Measurements from ENCODE around the gene GID8. TPM values are rescaled to one million over a fixed set of nuclear protein-coding genes. Genes with fewer than 3 reads are reported as not detected.

The GID8 gene
- polyA plus RNA-seq, 2 donors, result 16.2 to 30.0 TPM

DNA sequence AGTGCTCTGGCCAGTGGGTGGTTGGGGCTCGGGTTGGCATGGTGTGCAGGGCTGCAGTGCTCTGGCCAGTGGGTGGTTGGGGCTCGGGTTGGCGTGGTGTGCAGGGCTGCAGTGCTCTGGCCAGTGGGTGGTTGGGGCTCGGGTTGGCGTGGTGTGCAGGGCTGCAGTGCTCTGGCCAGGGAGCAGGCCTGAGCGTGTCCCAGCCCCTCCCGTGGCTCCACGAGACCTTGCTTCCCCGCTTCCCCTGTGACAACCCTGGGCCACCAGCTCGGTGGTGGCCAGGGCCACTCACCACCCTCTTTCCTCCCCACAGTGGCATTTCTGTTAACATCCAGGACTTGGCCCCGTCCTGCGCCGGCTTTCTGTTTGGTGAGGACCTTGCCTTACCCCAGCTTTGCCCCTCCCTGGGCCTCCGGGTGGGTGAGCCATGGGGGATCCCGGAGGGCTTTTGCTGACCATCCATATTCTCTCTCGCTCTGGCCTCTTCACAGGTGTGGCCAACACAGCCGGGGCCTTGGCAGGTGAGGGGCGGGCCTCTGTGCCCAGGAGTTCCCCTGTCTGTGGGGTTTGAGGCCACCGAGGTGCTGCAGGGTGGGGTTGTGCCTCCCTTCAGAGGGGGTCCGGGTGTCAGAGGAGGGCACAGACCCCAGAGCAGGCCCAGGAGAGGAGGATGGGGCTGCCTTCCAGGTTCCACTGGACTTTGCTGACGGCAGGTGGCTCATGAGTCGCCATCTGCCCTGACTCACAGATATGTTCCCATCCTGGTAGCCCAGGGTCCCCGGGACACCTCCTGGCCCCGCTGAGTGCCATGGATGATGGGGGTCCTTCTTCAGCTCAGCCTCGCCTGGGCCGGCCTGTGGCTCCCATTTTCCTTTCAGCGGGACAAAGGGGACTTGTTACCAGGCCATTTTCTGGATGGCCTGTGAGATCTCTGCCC lies 28.5 kb downstream of the GID8 start:
- no peaks in the 10 kb centered on the region for H3K4me1 ChIP-seq (ENCODE audit: control insufficient read depth in 2 of 2, insufficient read depth in 2 of 2, low read length in 1 of 2)
- H3K27me3 ChIP-seq (ENCODE audit: control insufficient read depth in 1 of 2, insufficient read depth in 2 of 2, low read length in 2 of 2), result no peaks in the 10 kb centered on the region
- 91 to 92% methylated on average over 24 to 26 of the region's 27 CpGs for WGBS, 2 donors
- peaks cover 0 to 3% of the 10 kb centered on the region in 2 donors for H3K9me3 ChIP-seq (ENCODE audit: control insufficient read depth in 2 of 2, insufficient read depth in 1 of 2, low read depth in 1 of 2, low read length in 1 of 2)
- H3K36me3 ChIP-seq (ENCODE audit: control insufficient read depth in 2 of 2, insufficient read depth in 2 of 2, low read length in 1 of 2), result no peaks in the 10 kb centered on the region
- H3K27ac ChIP-seq (ENCODE audit: low read depth in 2 of 2, low read length in 1 of 2), result no peak overlapping the region
- no peak overlapping the region for H3K4me3 ChIP-seq (ENCODE audit: low read depth in 1 of 2, low read length in 2 of 2)

DNA sequence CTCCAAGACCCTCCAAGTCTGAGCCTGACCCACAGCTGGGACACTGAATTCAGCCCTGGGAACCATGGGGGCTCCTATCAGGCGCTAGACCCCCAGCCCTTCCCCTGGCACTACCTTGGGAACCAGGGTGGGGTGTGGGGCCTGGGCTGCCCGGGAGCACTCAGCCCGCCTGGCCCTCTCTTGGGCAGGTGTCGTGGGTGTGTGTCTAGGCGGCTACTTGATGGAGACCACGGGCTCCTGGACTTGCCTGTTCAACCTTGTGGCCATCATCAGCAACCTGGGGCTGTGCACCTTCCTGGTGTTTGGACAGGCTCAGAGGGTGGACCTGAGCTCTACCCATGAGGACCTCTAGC lies 29.2 kb downstream of the GID8 start:
- H3K27ac ChIP-seq (ENCODE audit: low read depth in 2 of 2, low read length in 1 of 2), result no peak overlapping the region
- no peaks in the 10 kb centered on the region for H3K27me3 ChIP-seq (ENCODE audit: control insufficient read depth in 1 of 2, insufficient read depth in 2 of 2, low read length in 2 of 2)
- peaks cover 0 to 3% of the 10 kb centered on the region in 2 donors for H3K9me3 ChIP-seq (ENCODE audit: control insufficient read depth in 2 of 2, insufficient read depth in 1 of 2, low read depth in 1 of 2, low read length in 1 of 2)
- H3K4me1 ChIP-seq (ENCODE audit: control insufficient read depth in 2 of 2, insufficient read depth in 2 of 2, low read length in 1 of 2), result no peaks in the 10 kb centered on the region
- 84 to 94% methylated on average over 6 of the region's 6 CpGs for WGBS, 2 donors
- no peaks in the 10 kb centered on the region for H3K36me3 ChIP-seq (ENCODE audit: control insufficient read depth in 2 of 2, insufficient read depth in 2 of 2, low read length in 1 of 2)
- no peak overlapping the region for H3K4me3 ChIP-seq (ENCODE audit: low read depth in 1 of 2, low read length in 2 of 2)

DNA sequence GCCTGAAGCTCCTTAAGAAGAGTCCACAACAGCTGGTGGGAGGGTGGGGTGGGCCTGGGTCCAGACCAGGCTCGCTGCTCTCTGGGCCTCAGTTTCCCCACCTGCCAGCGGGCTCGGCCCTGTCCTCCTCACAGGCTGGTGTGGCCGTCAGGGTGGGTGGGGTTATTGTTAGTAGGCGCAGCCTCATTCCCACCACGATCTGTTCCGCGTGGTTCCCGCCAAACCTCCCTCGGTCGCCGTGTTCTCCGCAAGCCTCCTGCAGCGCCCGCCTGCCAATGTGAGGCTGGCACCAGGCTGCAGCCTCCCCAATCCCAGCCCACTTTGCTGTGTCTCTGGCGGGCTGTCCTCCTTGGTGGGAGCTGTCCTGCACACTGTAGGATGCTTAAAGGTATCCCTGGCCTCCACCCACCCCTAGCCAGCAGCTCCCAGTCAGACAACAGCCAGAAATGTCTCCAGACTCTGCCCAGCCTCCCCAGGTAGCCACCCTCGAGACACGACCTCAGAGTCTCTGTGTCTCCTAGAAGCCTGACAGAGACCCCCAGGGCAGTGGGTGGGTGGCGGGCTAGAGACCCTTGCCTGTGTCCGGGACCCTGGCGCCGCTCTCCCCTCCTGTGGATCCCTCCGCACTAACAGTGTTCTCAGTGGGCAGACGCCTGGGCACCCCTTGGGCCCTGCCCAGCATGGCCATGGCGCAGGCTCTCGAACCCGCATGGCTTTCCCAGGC lies 29.8 kb downstream of the GID8 start:
- Histone ChIP-seq H3K4me1 (ENCODE audit: control insufficient read depth in 2 of 2, insufficient read depth in 2 of 2, low read length in 1 of 2) (peaks cover 2 to 5% of the 10 kb centered on the region in 2 donors), H3K4me3 (ENCODE audit: low read depth in 1 of 2, low read length in 2 of 2) (no peak overlapping the region), H3K27me3 (ENCODE audit: control insufficient read depth in 1 of 2, insufficient read depth in 2 of 2, low read length in 2 of 2) (peaks cover 0 to 1% of the 10 kb centered on the region in 2 donors), H3K27ac (ENCODE audit: low read depth in 2 of 2, low read length in 1 of 2) (no peak overlapping the region), H3K36me3 (ENCODE audit: control insufficient read depth in 2 of 2, insufficient read depth in 2 of 2, low read length in 1 of 2) (no peaks in the 10 kb centered on the region), H3K9me3 (ENCODE audit: control insufficient read depth in 2 of 2, insufficient read depth in 1 of 2, low read depth in 1 of 2, low read length in 1 of 2) (peaks cover 0 to 3% of the 10 kb centered on the region in 2 donors)
- WGBS, 2 donors, result 92% methylated on average over 27 of the region's 27 CpGs

DNA sequence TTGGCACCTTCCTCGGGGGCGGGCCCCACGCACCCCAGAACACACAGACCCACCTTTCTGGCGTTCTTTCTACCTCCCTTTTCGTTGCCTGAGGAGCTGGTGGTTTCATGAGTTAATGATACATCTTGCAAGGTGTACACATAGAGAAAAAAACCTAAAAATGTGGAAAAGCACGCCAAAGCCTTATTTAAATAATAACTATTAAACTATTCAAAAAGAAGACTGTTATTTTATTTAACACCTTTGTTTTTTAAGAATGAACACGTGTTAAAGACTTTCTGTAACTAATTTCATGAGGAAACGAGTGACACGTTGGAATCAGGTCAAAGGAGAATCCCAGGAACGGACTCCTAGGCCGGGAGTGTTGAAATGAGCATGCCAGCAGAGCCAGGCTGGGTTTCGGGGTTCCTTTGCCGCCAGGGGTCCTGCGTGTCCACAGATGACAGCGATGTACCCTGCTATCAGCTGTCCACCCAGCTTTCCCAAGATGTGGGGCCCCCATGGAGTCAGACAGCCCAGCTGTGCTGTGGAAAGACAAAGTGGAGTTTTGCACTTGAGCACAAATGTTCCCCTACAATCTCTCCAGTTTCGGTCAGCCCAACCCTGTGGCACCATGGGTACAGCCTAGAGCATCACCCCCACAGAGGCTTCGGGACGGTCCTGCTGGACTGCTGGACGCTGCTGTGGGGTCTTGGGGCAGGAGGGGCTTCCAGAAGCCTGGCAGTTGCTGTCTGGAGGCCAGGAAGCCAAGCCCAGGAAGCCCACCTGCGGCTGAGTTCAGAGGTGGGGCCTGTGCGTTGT lies 30.6 kb downstream of the GID8 start:
- Histone ChIP-seq H3K27ac (ENCODE audit: low read depth in 2 of 2, low read length in 1 of 2) (no peak overlapping the region), H3K4me3 (ENCODE audit: low read depth in 1 of 2, low read length in 2 of 2) (no peak overlapping the region), H3K36me3 (ENCODE audit: control insufficient read depth in 2 of 2, insufficient read depth in 2 of 2, low read length in 1 of 2) (no peaks in the 10 kb centered on the region), H3K27me3 (ENCODE audit: control insufficient read depth in 1 of 2, insufficient read depth in 2 of 2, low read length in 2 of 2) (peaks cover 0 to 8% of the 10 kb centered on the region in 2 donors), H3K4me1 (ENCODE audit: control insufficient read depth in 2 of 2, insufficient read depth in 2 of 2, low read length in 1 of 2) (peaks cover 3 to 6% of the 10 kb centered on the region in 2 donors), H3K9me3 (ENCODE audit: control insufficient read depth in 2 of 2, insufficient read depth in 1 of 2, low read depth in 1 of 2, low read length in 1 of 2) (peaks cover 0 to 3% of the 10 kb centered on the region in 2 donors)
- whole genome bisulfite sequencing, 2 donors, result 69 to 76% methylated on average over 21 of the region's 21 CpGs

DNA sequence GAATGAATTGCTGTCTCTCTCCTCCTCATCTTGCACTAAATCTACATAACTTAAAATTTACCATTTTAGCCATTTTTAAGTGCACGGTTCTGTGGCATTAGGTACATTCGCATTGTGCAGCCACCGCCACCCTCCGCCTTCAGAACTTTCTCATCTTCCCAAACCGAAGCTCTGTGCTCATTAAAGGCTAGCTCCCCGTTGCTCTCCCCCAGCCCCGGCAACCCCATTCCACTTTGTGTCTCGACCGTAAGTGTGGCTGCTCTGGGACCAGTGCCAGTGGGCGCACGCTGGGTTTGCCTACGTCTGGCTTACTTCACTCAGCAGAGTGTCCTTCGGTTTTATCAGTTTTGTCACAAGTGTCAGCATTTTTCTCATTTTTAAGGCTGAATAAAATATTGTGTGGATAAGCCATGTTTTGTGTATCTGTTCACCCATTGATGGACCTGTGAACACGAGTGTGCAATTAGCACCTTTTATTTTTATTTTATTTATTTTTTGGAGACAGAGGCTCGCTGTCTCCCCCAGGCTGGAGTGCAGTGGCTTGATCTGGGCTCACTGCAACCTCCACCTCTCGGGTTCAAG lies 31.3 kb downstream of the GID8 start:
- WGBS, 2 donors, result 57 to 62% methylated on average over 16 of the region's 16 CpGs
- Histone ChIP-seq H3K4me3 (ENCODE audit: low read depth in 1 of 2, low read length in 2 of 2) (no peak overlapping the region), H3K36me3 (ENCODE audit: control insufficient read depth in 2 of 2, insufficient read depth in 2 of 2, low read length in 1 of 2) (no peaks in the 10 kb centered on the region), H3K27ac (ENCODE audit: low read depth in 2 of 2, low read length in 1 of 2) (no peak overlapping the region), H3K27me3 (ENCODE audit: control insufficient read depth in 1 of 2, insufficient read depth in 2 of 2, low read length in 2 of 2) (peaks cover 0 to 13% of the 10 kb centered on the region in 2 donors), H3K9me3 (ENCODE audit: control insufficient read depth in 2 of 2, insufficient read depth in 1 of 2, low read depth in 1 of 2, low read length in 1 of 2) (peaks cover 0 to 3% of the 10 kb centered on the region in 2 donors), H3K4me1 (ENCODE audit: control insufficient read depth in 2 of 2, insufficient read depth in 2 of 2, low read length in 1 of 2) (peaks cover 3 to 6% of the 10 kb centered on the region in 2 donors)

DNA sequence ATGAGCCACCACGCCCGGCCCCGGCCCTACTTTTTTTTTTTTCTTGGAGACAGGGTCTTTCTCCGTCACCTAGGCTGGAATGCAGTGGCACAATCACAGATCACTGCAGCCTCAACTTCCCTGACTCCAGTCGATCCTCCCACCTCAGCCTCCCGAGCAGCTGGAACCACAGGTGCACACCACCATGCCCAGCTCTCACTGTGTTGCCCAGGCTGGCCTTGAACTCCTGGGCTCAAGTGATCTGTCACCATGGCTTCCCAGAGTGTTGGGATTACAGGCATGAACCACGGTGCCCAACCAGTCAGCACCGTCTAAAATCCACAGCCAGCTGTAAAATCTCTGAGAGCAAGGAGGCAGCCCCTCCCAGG lies 32.0 kb downstream of the GID8 start:
- H3K27me3 ChIP-seq (ENCODE audit: control insufficient read depth in 1 of 2, insufficient read depth in 2 of 2, low read length in 2 of 2), result peaks cover 0 to 19% of the 10 kb centered on the region in 2 donors
- H3K27ac ChIP-seq (ENCODE audit: low read depth in 2 of 2, low read length in 1 of 2), result no peak overlapping the region
- peaks cover 0 to 3% of the 10 kb centered on the region in 2 donors for H3K9me3 ChIP-seq (ENCODE audit: control insufficient read depth in 2 of 2, insufficient read depth in 1 of 2, low read depth in 1 of 2, low read length in 1 of 2)
- H3K36me3 ChIP-seq (ENCODE audit: control insufficient read depth in 2 of 2, insufficient read depth in 2 of 2, low read length in 1 of 2), result no peaks in the 10 kb centered on the region
- no peak overlapping the region for H3K4me3 ChIP-seq (ENCODE audit: low read depth in 1 of 2, low read length in 2 of 2)
- H3K4me1 ChIP-seq (ENCODE audit: control insufficient read depth in 2 of 2, insufficient read depth in 2 of 2, low read length in 1 of 2), result peaks cover 3 to 6% of the 10 kb centered on the region in 2 donors
- WGBS, 2 donors, result 78 to 81% methylated on average over 8 of the region's 8 CpGs

DNA sequence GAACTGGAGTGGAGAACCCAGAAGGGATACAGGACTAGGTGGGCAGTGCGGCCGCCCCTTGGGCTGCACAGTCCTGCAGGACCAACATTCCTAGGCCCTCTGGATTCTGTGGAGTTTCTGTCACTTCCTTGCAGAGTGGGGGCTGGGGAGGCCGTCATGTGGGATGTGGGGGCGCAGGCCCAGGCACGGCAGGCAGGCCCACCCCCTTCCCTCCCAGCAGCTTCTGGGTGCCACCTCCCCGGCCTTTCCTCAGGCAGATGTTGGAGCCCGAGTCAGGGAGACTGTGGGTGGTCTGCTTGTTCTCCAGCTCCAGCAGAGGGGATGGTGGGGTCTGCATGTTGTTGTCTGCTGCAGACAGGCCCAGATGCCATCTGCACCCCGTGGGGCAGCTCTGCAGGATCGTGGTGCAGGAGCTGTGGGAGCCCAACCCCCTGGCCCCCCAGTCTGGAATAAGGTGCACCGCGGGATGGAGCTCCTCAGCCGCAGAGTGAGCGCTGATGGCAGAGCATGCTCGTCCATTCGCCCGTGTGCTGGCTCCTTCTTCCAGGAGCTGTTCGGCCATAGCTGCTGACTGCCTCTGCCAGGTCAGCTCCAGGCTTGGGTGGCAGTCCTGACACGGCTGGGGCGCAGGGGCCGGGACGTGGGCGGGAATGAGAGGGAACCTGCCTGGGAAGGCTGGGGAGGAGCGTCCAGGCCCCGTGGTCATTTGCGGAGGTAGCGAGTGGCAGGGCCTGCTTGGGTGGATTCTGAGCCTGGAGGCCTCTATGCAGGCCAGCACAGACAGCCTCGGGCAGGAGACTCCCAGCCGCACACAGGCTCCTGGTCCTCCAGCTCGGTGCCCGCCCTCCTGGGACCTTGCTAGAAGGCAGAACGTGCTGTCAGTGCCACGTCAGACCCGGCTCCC lies 32.6 kb downstream of the GID8 start:
- no peaks in the 10 kb centered on the region for H3K36me3 ChIP-seq (ENCODE audit: control insufficient read depth in 2 of 2, insufficient read depth in 2 of 2, low read length in 1 of 2)
- no peak overlapping the region for H3K27ac ChIP-seq (ENCODE audit: low read depth in 2 of 2, low read length in 1 of 2)
- peaks cover 0 to 3% of the 10 kb centered on the region in 2 donors for H3K9me3 ChIP-seq (ENCODE audit: control insufficient read depth in 2 of 2, insufficient read depth in 1 of 2, low read depth in 1 of 2, low read length in 1 of 2)
- peaks cover 0 to 19% of the 10 kb centered on the region in 2 donors for H3K27me3 ChIP-seq (ENCODE audit: control insufficient read depth in 1 of 2, insufficient read depth in 2 of 2, low read length in 2 of 2)
- H3K4me1 ChIP-seq (ENCODE audit: control insufficient read depth in 2 of 2, insufficient read depth in 2 of 2, low read length in 1 of 2), result peaks cover 3 to 6% of the 10 kb centered on the region in 2 donors
- H3K4me3 ChIP-seq (ENCODE audit: low read depth in 1 of 2, low read length in 2 of 2), result no peak overlapping the region
- WGBS, 2 donors, result 44 to 55% methylated on average over 33 of the region's 33 CpGs

DNA sequence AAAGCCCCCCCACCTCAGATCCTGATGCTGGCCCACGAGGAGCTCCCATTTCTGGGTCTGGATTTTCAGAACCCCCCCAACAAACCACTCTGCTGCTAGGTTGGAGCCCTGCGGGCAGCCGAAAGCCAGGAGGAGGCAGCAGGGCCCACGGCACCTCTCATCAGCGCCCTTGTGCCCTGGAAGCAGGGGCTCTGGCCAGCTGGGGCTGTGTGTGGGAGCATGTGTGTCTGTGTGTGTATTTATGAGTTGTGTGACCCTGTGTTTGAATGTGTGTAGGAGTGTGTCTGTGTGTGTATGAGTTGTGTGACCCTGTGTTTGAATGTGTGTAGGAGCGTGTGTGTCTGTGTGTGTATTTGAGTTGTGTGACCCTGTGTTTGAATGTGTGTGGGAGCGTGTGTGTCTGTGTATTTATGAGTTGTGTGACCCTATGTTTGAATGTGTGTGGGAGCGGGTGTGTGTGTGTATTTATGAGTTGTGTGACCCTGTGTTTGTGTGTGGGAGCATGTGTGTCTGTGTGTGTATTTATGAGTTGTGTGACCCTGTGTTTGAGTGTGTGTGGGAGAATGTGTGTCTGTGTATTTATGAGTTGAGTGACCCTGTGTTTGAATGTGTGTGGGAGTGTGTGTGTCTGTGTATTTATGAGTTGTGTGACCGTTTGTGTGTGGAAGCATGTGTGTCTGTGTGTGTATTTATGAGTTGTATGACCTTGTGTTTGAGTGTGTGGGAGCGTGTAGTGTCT lies 33.4 kb downstream of the GID8 start:
- H3K27me3 ChIP-seq (ENCODE audit: control insufficient read depth in 1 of 2, insufficient read depth in 2 of 2, low read length in 2 of 2), result peaks cover 0 to 19% of the 10 kb centered on the region in 2 donors
- H3K4me3 ChIP-seq (ENCODE audit: low read depth in 1 of 2, low read length in 2 of 2), result no peak overlapping the region
- H3K9me3 ChIP-seq (ENCODE audit: control insufficient read depth in 2 of 2, insufficient read depth in 1 of 2, low read depth in 1 of 2, low read length in 1 of 2), result peaks cover 0 to 3% of the 10 kb centered on the region in 2 donors
- 65 to 75% methylated on average over 10 of the region's 10 CpGs for WGBS, 2 donors
- no peaks in the 10 kb centered on the region for H3K36me3 ChIP-seq (ENCODE audit: control insufficient read depth in 2 of 2, insufficient read depth in 2 of 2, low read length in 1 of 2)
- peaks cover 3 to 6% of the 10 kb centered on the region in 2 donors for H3K4me1 ChIP-seq (ENCODE audit: control insufficient read depth in 2 of 2, insufficient read depth in 2 of 2, low read length in 1 of 2)
- H3K27ac ChIP-seq (ENCODE audit: low read depth in 2 of 2, low read length in 1 of 2), result no peak overlapping the region
